DND-41 (cell line): ENCODE measurements around the gene THOC2.
"Not testable (repeated sequence)": the region's sequence is repeated elsewhere in the genome, so short reads cannot be mapped to it uniquely, and the experiment has no call there.

Experiments
- CTCF ChIP-seq: IDR thresholded peaks from 2 replicates; pipeline ENCODE4 v1.5.1; 2012; ENCODE audit warnings: borderline replicate concordance, low read length, moderate library complexity, mild to moderate bottlenecking; ENCODE audit not compliant: poor library complexity, severe bottlenecking; ENCODE audit errors: extremely low read depth
- EZH2 ChIP-seq: IDR thresholded peaks from 3 replicates; pipeline ENCODE4 v1.6.1; 2012; ENCODE audit warnings: borderline replicate concordance, low read depth, mild to moderate bottlenecking, moderate library complexity, low read length, inconsistent platforms; ENCODE audit not compliant: severe bottlenecking

- TF ChIP-seq CTCF, EZH2: not testable (repeated sequence)
These were observed 53.0 kb downstream of the THOC2 start for GRCh38 chrX:123679733-123680460.
